Lung (tissue), 12 donors: ENCODE results near the gene OR7D2. TPM values are rescaled to one million over a fixed set of nuclear protein-coding genes. Genes with fewer than 3 reads are reported as not detected.
A peak's percentile ranks its signal among the peaks of the same experiment; 100 is the strongest.

Experiments used
- ATAC-seq: fragments of 200-7000 bp; cut with Tn5 transposase; one replicate; pipeline ENCODE4 v1.9.1; 2020; ENCODE audit warnings: moderate number of reproducible peaks; ENCODE audit not compliant: insufficient read depth, low FRiP score
- DNase-seq, 3 donors: peaks; one replicate each; pipeline ENCODE4 v3.0.0-alpha.2; 2013 to 2017
- H3K27ac ChIP-seq, 2 donors: one replicate each; pipeline ENCODE4 v1.5.1; 2013; ENCODE audit warnings: mild to moderate bottlenecking in 2 of 2, moderate library complexity in 2 of 2, control low read depth in 1 of 2, inconsistent platforms in 1 of 2, low read depth in 1 of 2, low read length in 1 of 2
- H3K27me3 ChIP-seq, 3 donors: one replicate each; pipeline ENCODE4 v1.5.1; 2013; ENCODE audit warnings: low read length in 2 of 3; ENCODE audit not compliant: control insufficient read depth in 3 of 3, insufficient read depth in 3 of 3
- H3K36me3 ChIP-seq, 4 donors: one replicate each; pipeline ENCODE4 v1.5.1; 2013; ENCODE audit warnings: low read length in 4 of 4, mild to moderate bottlenecking in 1 of 4, moderate library complexity in 1 of 4; ENCODE audit not compliant: control insufficient read depth in 4 of 4, insufficient read depth in 4 of 4
- H3K4me1 ChIP-seq, 5 donors: one replicate each; pipeline ENCODE4 v1.5.1; 2013; ENCODE audit warnings: low read length in 5 of 5, mild to moderate bottlenecking in 2 of 5, moderate library complexity in 1 of 5; ENCODE audit not compliant: control insufficient read depth in 5 of 5, insufficient read depth in 5 of 5
- H3K4me3 ChIP-seq: one replicate; pipeline ENCODE4 v1.5.1; 2013; ENCODE audit warnings: mild to moderate bottlenecking, control low read depth, moderate library complexity
- H3K9ac ChIP-seq, 2 donors: one replicate each; pipeline ENCODE4 v1.5.1; 2013; ENCODE audit warnings: low read length in 2 of 2, control low read depth in 1 of 2; ENCODE audit not compliant: insufficient read depth in 1 of 2
- H3K9me3 ChIP-seq, 4 donors: one replicate each; pipeline ENCODE4 v1.5.1; 2013; ENCODE audit warnings: low read length in 3 of 4, mild to moderate bottlenecking in 1 of 4, moderate library complexity in 1 of 4; ENCODE audit not compliant: control insufficient read depth in 4 of 4, insufficient read depth in 3 of 4
- CTCF ChIP-seq: IDR thresholded peaks from 2 replicates; pipeline ENCODE4 v1.5.1; 2012; ENCODE audit warnings: mild to moderate bottlenecking; ENCODE audit errors: control extremely low read depth, extremely low read depth
- WGBS, 2 donors: extraction: QIAGEN DNeasy Blood & Tissue Kit; methylation state at CpG; one replicate each; pipeline ENCODE4 v1.1.7; 2013; 5-methylcytosine and 5-hydroxymethylcytosine counted together
- polyA plus RNA-seq, 2 donors: library from polyadenylated mRNA; stranded (reverse); fragments of 200-250 nt; gene quantifications; one replicate each; pipeline ENCODE4 v1.2.1, GENCODE V29; 2013
- total RNA-seq, 2 donors: library from RNA; depleted of rRNA in 1 of 2; stranded (reverse); fragments of >200 nt in 1 of 2; gene quantifications; one replicate each; pipeline ENCODE4 v1.2.1, GENCODE V29; 2014 to 2021
- donor health status: control.
- donor health status: control.
- donor health status: Bipolar disorder and iron deficiency.
- donor health status: healthy.
- donor health status: DM: yes; HTN: yes; CAD: no.

OR7D2 gene
- total and polyA plus RNA-seq, 4 donors = 0.01 TPM; not detected in 3

GRCh38 chr19:9139609-9140158 is 39.1 kb upstream of the OR7D2 start:
- peaks cover 0 to 2% (median under 1%) of the 10 kb centered on the region in 4 donors for H3K9me3 ChIP-seq
- no peak for TF ChIP-seq CTCF
- peak overlapping the region in 1 of 2 donors; percentile 37 for H3K27ac ChIP-seq
- peak overlapping the region; percentile 52 for H3K4me3 ChIP-seq
- no peaks in the 10 kb centered on the region for H3K27me3 ChIP-seq
- DNase-seq = peak in 1 of 3 donors; percentile 10
- 30 to 31% methylated on average over 8 of the region's 8 CpGs for WGBS, 2 donors
- peaks cover 0 to 4% (median under 1%) of the 10 kb centered on the region in 4 donors for H3K36me3 ChIP-seq
- no peak for ATAC-seq
- peaks cover 0 to 13% (median 3%) of the 10 kb centered on the region in 5 donors for H3K4me1 ChIP-seq
- H3K9ac ChIP-seq = peak overlapping the region; percentile 87 to 88

DNA sequence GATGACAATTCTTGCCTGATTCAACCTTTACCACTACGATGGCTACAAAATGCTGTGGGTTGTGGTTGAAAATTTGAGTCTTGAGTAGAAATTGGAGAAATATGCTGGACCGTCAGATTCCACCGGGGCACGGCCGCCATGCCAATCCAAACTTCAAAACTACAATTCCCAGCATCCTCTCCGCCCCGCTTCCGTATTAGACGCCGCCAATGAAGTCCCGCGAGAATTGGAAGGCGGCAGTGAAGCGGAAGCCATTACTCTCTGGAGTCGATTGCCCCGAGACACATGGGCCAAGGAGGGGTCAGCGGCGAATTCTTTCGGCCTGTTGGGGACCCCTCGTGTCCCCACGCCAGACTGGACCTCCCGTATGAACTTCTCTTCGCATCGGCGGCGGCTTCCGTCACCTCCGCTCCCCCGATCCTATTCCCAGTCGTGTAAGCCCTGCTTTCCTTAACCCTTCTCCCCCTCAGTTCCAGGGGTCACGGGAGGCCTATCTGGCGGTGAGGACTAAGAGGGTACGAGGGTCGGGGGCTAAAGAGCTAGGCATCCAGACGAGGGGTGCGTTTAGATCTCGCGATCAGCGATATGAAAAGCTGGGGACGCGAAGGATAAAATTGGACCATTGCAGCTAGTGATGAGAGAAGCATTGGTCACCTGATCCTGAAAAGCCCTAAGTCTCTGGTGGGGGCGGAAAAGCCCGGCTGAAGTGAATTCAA is 38.5 kb upstream of the OR7D2 start, which contains the start of gene ZNF317:
ZNF317 (plus strand) TSS at position 239 of the 716 bp plus-strand sequence. CDS start 15,620 bp downstream, outside the sequence.
- H3K4me1 ChIP-seq = peaks cover 0 to 13% (median 3%) of the 10 kb centered on the region in 5 donors
- peak within 1 kb of the TSS; percentile 98 for H3K4me3 ChIP-seq
- ATAC-seq (peak; percentile 92), DNase-seq (peak; percentile 94 to 98 (median 98))
- no peak for TF ChIP-seq CTCF
- peak within 1 kb of the TSS; percentile 52 to 90 for H3K27ac ChIP-seq
- H3K9me3 ChIP-seq = peaks cover 4 to 8% (median 5%) of the 10 kb centered on the region in 4 donors
- H3K9ac ChIP-seq = peak within 1 kb of the TSS; percentile 87 to 90
- WGBS, 2 donors = 1% methylated on average over 43 of the region's 43 CpGs
- H3K36me3 ChIP-seq = peaks cover 0 to 8% (median under 1%) of the 10 kb centered on the region in 4 donors
- H3K27me3 ChIP-seq = no peaks in the 10 kb centered on the region

GRCh38 chr19:9144920-9145319 is 33.9 kb upstream of the OR7D2 start:
- no peaks in the 10 kb centered on the region for H3K27me3 ChIP-seq
- ATAC-seq = no peak
- peaks cover 0 to 10% (median 6%) of the 10 kb centered on the region in 5 donors for H3K4me1 ChIP-seq
- 97% methylated on average over 5 of the region's 5 CpGs for WGBS, 2 donors
- no peak overlapping the region for H3K27ac ChIP-seq
- no peak overlapping the region for H3K9ac ChIP-seq
- peaks cover 4 to 21% (median 14%) of the 10 kb centered on the region in 4 donors for H3K9me3 ChIP-seq
- H3K4me3 ChIP-seq = no peak overlapping the region
- TF ChIP-seq CTCF = no peak
- peaks cover 0 to 22% (median 13%) of the 10 kb centered on the region in 4 donors for H3K36me3 ChIP-seq
- DNase-seq = no peak
